Transverse colon (tissue), 4 donors: Measurements from ENCODE around the gene FCMR.

ENCODE experiments used
- CTCF ChIP-seq, 5 experiments: fragments of 200-600 bp in 3 of 5; fragments of 450-650 bp in 2 of 5; sonication (generic) in 3 of 5; IDR thresholded peaks; 1 replicate in 2 of 5; 2 replicates in 3 of 5; pipeline ENCODE4 v1.5.1; 2016 to 2017; ENCODE audit warnings: antibody characterized with exemption in 5 of 5, inconsistent platforms in 3 of 5, mild to moderate bottlenecking in 2 of 5, moderate library complexity in 1 of 5
- POLR2AphosphoS5 ChIP-seq, 3 donors: sonication (generic); formaldehyde crosslinking; IDR thresholded peaks; one replicate each; pipeline ENCODE4 v1.6.1; 2016; ENCODE audit warnings: antibody characterized with exemption in 3 of 3

DNA sequence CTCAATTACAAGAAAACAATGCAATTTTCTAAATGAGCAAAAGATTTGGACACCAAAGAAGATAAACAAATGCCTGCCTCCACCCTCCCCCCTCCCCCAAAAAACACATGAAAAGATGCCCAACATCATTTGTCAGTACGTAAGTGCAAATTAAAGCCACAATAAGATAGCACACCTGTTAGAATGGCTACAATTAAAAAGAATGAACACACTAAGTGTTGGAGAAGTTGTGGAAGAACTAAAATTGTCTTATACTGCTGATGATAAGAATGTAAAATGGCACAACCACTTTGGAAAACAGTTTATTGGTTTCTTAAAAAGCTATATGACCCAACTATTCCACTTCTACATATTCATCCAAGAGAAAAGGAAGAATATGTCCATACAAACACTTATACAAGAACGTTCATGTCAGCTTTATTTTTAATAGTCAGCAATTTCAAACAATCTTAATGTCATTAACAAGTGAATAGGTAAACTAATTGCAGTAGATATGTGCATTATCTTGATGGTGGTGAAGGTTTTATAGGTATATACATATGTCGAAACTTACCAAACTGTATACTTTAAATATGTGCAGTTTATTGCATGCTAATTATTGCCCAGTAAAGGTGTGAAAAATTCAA, 45.9 kb downstream of the FCMR start:
- no peak for TF ChIP-seq POLR2AphosphoS5 (IDR thresholded peaks at IDR 0.05)
- TF ChIP-seq CTCF (IDR thresholded peaks at IDR 0.05): no peak
